ENCODE results near the gene SYPL2. TPM values are rescaled to one million over a fixed set of nuclear protein-coding genes. Genes with fewer than 3 reads are reported as not detected.

Gene SYPL2
- total RNA-seq, 1 experiment from 2014 or later: 2.5 TPM

- Histone ChIP-seq H4K20me1 (ENCODE audit: control insufficient read depth, insufficient read depth, insufficient read length) (no peaks in the 10 kb centered on the region), H3K4ac (ENCODE audit: low read depth, low read length) (no peak overlapping the region), H3K27ac (ENCODE audit: insufficient read length, low read depth, low read length) (no peak overlapping the region), H3K23me2 (ENCODE audit: insufficient read length, low read depth, low read length, poor library complexity, severe bottlenecking) (no peaks in the 10 kb centered on the region), H2BK120ac (ENCODE audit: low read depth, low read length, poor library complexity, severe bottlenecking) (no peak overlapping the region), H3K18ac (ENCODE audit: insufficient read length, low read depth, low read length) (no peak overlapping the region), H2BK20ac (ENCODE audit: low read depth, low read length, poor library complexity, severe bottlenecking) (no peak overlapping the region), H3K23ac (ENCODE audit: insufficient read length, low read depth, low read length) (no peak overlapping the region), H3K9me3 (ENCODE audit: control insufficient read depth, low read depth, low read length) (no peaks in the 10 kb centered on the region), H3K79me1 (ENCODE audit: insufficient read depth, low read depth, low read length, poor library complexity, severe bottlenecking) (no peaks in the 10 kb centered on the region), H3K4me1 (ENCODE audit: insufficient read depth, low read length) (no peaks in the 10 kb centered on the region), H3K79me2 (ENCODE audit: insufficient read depth, low read length) (no peaks in the 10 kb centered on the region), H2BK12ac (ENCODE audit: insufficient read length, low read depth, low read length) (no peak overlapping the region), H2AK5ac (ENCODE audit: insufficient read length, low read length) (no peak overlapping the region), H3K4me2 (ENCODE audit: insufficient read depth, insufficient read length, low read length) (no peak overlapping the region), H3K14ac (ENCODE audit: insufficient read depth, low read length) (no peak overlapping the region), H4K8ac (replicated peaks; ENCODE audit: insufficient read length, low read depth, low read length) (no peak overlapping the region), H3K9ac (ENCODE audit: extremely low read depth, insufficient read length, low read length) (no peak overlapping the region), H3K56ac (ENCODE audit: insufficient read length, low read depth, low read length) (no peak overlapping the region), H3T11ph (ENCODE audit: low read length) (no peak overlapping the region), H2AFZ (ENCODE audit: low read length) (no peak overlapping the region), H3K27me3 (ENCODE audit: insufficient read depth, low read length) (no peaks in the 10 kb centered on the region), H2BK15ac (ENCODE audit: low read depth, low read length) (no peak overlapping the region), H4K5ac (ENCODE audit: insufficient read length, low read depth, low read length) (no peak overlapping the region), H4K91ac (ENCODE audit: insufficient read length, low read depth, low read length) (no peak overlapping the region), H2BK5ac (ENCODE audit: insufficient read length, low read length) (no peak overlapping the region)
- no CpG with 5 or more reads among the region's 1 CpG for WGBS (ENCODE audit: extremely low coverage, insufficient read length, low lambda C conversion rate)
- Mint-ChIP-seq H3K4me1 (no peaks in the 10 kb centered on the region), H3K9me3 (peaks cover 16 to 21% of the 10 kb centered on the region in 2 experiments), H3K27ac (no peak overlapping the region), H3K27me3 (ENCODE audit: low read depth) (peaks cover 6% of the 10 kb centered on the region; the same call in 1 of the 2 replicates), H3K36me3 (ENCODE audit: insufficient read depth in 1 of 3, low read depth in 3 of 3) (peaks cover 0 to 7% (median 5%) of the 10 kb centered on the region in 3 experiments; a peak in 4 of 7 replicates), H3K4me3 (no peak overlapping the region)
- no peak for DNase-seq
- TF ChIP-seq CTCF (conservative IDR thresholded peaks at IDR 0.05): no peak
These were observed 33.0 kb upstream of the SYPL2 start for GRCh38 chr1:109433322-109433721.
